ENCODE results near the gene DENND2D. TPM values are rescaled to one million over a fixed set of nuclear protein-coding genes. Genes with fewer than 3 reads are reported as not detected.

Gene DENND2D
- total RNA-seq, 1 experiment from 2014 or later = 3.0 TPM

Small RNA genes lying within 50 kb of the gene (small RNA-seq; reads per million reads assigned to genes)
- 0 reads per million in 2 experiments for gene AL355816.1

Other genes with a start within 250 kb of the DENND2D start
- gene LRIF1, start 236.7 kb downstream of the DENND2D start, total RNA-seq (2014; rRNA removed; shearing (Covaris generic)) = 27.3 and 29.7 TPM in 2 replicates
- 63.1 and 66.4 TPM in 2 replicates for gene DRAM2, start 60.6 kb downstream of the DENND2D start, total RNA-seq (2014; rRNA removed; shearing (Covaris generic))
- gene CEPT1, start 60.4 kb downstream of the DENND2D start, total RNA-seq (2014; rRNA removed; shearing (Covaris generic)) = 25.1 and 29.1 TPM in 2 replicates
- 0.55 TPM in 1 of 2 replicates, not detected in the other for gene CHI3L2, start 27.1 kb upstream of the DENND2D start, total RNA-seq (2014; rRNA removed; shearing (Covaris generic))
- gene CHIA, start 90.2 kb upstream of the DENND2D start, total RNA-seq (2014; rRNA removed; shearing (Covaris generic)) = not detected in 2 replicates
- 0.29 and 0.53 TPM in 2 replicates for gene OVGP1, start 227.1 kb upstream of the DENND2D start, total RNA-seq (2014; rRNA removed; shearing (Covaris generic))
- 54.1 and 57.1 TPM in 2 replicates for gene WDR77, start 248.6 kb upstream of the DENND2D start, total RNA-seq (2014; rRNA removed; shearing (Covaris generic))
- 683 and 745 TPM in 2 replicates for gene ATP5PB, start 248.8 kb upstream of the DENND2D start, total RNA-seq (2014; rRNA removed; shearing (Covaris generic))

All from SK-MEL-5 (cell line).